Epithelial cell of proximal tubule (primary cell): ENCODE data around the gene ADAP1. TPM values are rescaled to one million over a fixed set of nuclear protein-coding genes. Genes with fewer than 3 reads are reported as not detected.

Source experiments
- DNase-seq: peaks from one replicate; pipeline ENCODE4 v3.0.0-alpha.2; 2011; ENCODE audit warnings: low read depth
- H3K4me3 ChIP-seq: 2 replicates; pipeline ENCODE4 v1.5.1; 2011; ENCODE audit warnings: low read depth, mild to moderate bottlenecking, low read length
- CTCF ChIP-seq: conservative IDR thresholded peaks from 2 replicates; pipeline ENCODE4 v1.5.1; 2012; ENCODE audit warnings: low read depth, mild to moderate bottlenecking, low read length
- total RNA-seq: library from RNA; depleted of rRNA; stranded (reverse); fragments of >200 nt; gene quantifications from 2 replicates; pipeline ENCODE4 v1.2.3, GENCODE V29; 2015

Gene ADAP1
- total RNA-seq, 1 donor from 2014 or later: 7.2 TPM

GRCh38 chr7:981793-982510 is 27.5 kb upstream of the ADAP1 start:
- TF ChIP-seq CTCF: no peak

DNA sequence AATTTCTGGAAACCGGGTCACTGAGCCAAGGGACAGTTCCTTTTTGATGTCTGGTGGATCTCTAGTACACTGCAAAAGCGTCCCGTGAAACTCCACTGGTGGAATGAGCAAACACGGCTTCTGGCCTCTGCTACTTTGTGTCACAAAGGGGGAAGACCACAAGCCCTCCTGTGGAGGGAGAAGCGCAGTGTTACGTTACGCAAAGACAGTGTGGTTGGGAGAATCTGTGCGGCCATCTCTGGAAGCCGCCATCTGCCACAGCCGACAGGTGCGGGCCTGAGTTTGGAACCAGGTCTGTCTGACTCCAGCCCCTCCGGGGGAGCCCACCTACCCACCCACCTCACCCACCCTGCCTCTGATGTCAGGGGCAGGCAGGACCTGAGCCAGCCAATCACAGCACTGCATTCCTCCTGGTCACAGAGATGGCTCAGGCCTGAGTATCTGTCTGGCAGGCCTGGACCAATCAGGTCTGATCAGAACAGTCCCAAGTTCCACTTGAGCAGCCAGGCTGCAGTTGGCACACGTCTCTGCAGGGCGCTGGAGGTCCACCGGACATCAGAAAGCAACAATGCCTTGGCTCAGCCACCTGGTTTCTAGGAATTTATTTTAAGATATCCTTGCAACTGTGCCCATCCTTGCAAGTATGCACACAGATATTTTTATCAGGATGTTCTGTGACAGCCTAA is 25.5 kb upstream of the ADAP1 start:
- no peak overlapping the region for H3K4me3 ChIP-seq
- TF ChIP-seq CTCF: no peak
- DNase-seq: peak; percentile 51

More at GRCh38 chr7:981793-982510, 27.5 kb upstream of the ADAP1 start:
- no peak overlapping the region for H3K4me3 ChIP-seq
- no peak for DNase-seq

DNA sequence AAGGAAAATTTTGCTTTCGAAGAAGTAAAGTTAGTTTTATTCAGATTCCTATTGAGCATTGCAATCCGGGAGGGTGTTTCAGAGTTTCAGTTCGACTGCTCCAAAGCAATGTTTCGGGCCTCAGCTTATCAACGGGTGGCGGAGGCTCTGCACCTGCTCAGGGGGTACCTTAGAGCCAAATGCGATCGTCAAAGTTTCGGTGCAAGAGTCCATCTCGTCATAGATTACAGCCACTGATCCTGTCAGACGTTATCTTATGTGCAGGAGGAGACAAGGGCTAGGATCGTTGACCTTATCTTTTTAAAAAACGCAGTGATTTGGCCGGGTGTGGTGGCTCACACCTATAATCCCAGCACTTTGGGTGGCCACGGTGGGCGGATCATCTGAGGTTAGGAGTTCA is 24.7 kb upstream of the ADAP1 start:
- H3K4me3 ChIP-seq: no peak overlapping the region
- TF ChIP-seq CTCF: no peak
- no peak for DNase-seq

DNA sequence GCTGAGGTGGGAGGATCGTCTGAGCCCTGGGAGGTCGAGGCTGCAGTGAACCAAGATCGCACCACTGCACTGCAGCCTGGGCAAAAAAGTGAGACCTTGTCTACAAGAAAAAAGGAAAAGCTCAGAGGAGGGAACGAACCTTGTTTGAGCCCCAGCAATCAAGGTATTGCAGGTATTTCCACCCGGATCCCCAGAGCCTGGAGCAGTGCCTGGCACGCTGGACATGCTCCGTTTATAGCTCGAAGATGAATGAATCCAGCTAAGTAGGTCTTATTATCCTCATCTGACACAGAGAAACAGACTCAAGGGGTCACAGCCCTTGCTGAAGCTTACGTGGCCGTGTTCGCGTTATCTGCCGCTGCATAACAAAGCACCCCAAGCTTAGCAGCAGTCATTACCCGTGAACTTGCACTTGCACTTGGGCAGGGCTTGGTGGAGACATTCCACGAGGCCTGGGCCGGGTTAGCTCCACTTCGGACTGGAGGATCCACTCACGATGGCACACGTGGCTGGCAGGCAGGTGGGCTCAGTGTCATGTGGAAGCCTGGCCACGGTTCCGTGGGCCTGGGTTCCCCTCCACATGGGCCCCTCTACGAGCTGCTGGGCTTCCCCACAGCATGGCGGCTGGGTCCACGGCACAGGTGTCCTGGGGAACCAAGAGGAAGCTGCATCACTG is 24.1 kb upstream of the ADAP1 start:
- TF ChIP-seq CTCF: no peak
- no peak overlapping the region for H3K4me3 ChIP-seq
- DNase-seq: no peak

GRCh38 chr7:978049-978346 is 23.5 kb upstream of the ADAP1 start:
- no peak for TF ChIP-seq CTCF
- H3K4me3 ChIP-seq: peak overlapping the region; percentile 39
- no peak for DNase-seq

GRCh38 chr7:977326-978048 is 23.0 kb upstream of the ADAP1 start:
- TF ChIP-seq CTCF: no peak
- peak overlapping the region; percentile 39 for H3K4me3 ChIP-seq
- DNase-seq: peak; percentile 62
